GM12865 (cell line): ENCODE results near the gene CNTN6.

Experiments used
- DNase-seq: peaks from one replicate; pipeline ENCODE4 v3.0.0; 2010; ENCODE audit warnings: low read depth
- H3K4me3 ChIP-seq: 2 replicates; pipeline ENCODE4 v1.5.1; 2011; ENCODE audit warnings: mild to moderate bottlenecking, low read depth, low read length, control low read depth
- TF ChIP-seq, protein P1 (sequence below): IDR thresholded peaks from 2 replicates; pipeline ENCODE4 v1.5.1; 2011; ENCODE audit warnings: low read length, control low read depth, low read depth, inconsistent platforms; ENCODE audit not compliant: insufficient read depth; ENCODE audit errors: missing control alignments

Gene CNTN6

GRCh38 chr3:1406250-1406649 is 313.4 kb downstream of the CNTN6 start:
- TF ChIP-seq, protein P1, sequence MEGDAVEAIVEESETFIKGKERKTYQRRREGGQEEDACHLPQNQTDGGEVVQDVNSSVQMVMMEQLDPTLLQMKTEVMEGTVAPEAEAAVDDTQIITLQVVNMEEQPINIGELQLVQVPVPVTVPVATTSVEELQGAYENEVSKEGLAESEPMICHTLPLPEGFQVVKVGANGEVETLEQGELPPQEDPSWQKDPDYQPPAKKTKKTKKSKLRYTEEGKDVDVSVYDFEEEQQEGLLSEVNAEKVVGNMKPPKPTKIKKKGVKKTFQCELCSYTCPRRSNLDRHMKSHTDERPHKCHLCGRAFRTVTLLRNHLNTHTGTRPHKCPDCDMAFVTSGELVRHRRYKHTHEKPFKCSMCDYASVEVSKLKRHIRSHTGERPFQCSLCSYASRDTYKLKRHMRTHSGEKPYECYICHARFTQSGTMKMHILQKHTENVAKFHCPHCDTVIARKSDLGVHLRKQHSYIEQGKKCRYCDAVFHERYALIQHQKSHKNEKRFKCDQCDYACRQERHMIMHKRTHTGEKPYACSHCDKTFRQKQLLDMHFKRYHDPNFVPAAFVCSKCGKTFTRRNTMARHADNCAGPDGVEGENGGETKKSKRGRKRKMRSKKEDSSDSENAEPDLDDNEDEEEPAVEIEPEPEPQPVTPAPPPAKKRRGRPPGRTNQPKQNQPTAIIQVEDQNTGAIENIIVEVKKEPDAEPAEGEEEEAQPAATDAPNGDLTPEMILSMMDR = no peak

GRCh38 chr3:1421577-1421976 is 328.8 kb downstream of the CNTN6 start:
- DNase-seq = no peak
- TF ChIP-seq, protein P1 = no peak
- no peak overlapping the region for H3K4me3 ChIP-seq

More at GRCh38 chr3:1406250-1406649, 313.4 kb downstream of the CNTN6 start:
- no peak for DNase-seq
- no peak overlapping the region for H3K4me3 ChIP-seq

DNA sequence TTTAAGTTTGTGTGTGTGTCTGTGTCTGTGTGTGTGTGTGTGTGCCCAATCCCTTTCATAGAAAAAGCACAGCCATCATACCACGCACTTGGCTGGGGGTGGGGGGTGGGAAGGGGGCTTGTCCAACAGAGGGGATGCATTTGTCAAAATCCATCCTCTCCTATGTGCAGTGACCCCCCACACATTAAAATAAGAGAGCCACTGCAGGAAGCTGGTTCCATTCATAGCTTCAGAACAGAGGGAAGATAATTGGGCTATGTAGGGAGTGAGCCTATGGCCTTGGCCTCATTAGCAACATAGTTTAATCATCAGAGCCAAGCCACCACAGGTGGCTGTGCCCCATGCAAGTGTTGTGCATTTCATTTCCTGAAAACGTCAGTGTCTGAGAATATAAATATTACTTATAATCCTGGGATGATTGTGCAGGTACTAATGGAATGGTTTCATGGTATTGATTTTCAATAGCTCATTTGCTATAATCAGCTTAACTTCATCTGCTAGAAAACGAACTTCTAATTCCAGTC is 330.8 kb downstream of the CNTN6 start:
- DNase-seq = no peak
- H3K4me3 ChIP-seq = no peak overlapping the region
- TF ChIP-seq, protein P1 = no peak

- peak; percentile 14 for DNase-seq
- TF ChIP-seq, protein P1 = peak; percentile 30
Measured at GRCh38 chr3:1439395-1439794, 346.6 kb downstream of the CNTN6 start.

GRCh38 chr3:1442271-1442670 is 349.4 kb downstream of the CNTN6 start:
- H3K4me3 ChIP-seq = no peak overlapping the region
- TF ChIP-seq, protein P1 = no peak
- peak; percentile 2 for DNase-seq

More at GRCh38 chr3:1439395-1439794, 346.6 kb downstream of the CNTN6 start:
- H3K4me3 ChIP-seq = no peak overlapping the region

DNA sequence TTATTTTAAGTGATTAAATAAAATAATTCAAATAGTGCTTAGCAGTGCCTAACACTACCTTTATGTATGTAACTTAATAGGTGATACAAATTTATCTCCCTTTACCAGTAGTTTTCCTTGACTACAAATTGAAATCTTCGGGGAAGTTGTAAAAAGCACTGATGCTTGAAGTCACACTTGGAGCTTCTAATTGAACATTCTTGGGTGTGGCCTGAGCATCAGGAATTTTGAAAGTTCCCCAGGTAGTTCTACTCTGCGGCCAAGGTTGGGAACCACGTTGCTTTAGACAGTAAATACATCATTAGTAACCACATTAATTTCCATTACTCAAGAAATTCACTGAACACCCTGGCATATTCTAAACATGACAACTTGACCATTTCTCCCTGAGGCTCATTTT is 351.4 kb downstream of the CNTN6 start:
- no peak for DNase-seq
- TF ChIP-seq, protein P1 = no peak
- H3K4me3 ChIP-seq = no peak overlapping the region

- TF ChIP-seq, protein P1 = no peak
- DNase-seq = no peak
- H3K4me3 ChIP-seq = no peak overlapping the region
Measured at GRCh38 chr3:1446531-1446930, 353.7 kb downstream of the CNTN6 start.
